ENCODE measurements around the gene UCK2. TPM values are rescaled to one million over a fixed set of nuclear protein-coding genes. Genes with fewer than 3 reads are reported as not detected.
A peak's percentile ranks its signal among the peaks of the same experiment; 100 is the strongest.

UCK2 gene
- total and polyA plus RNA-seq, 9 of the 15 experiments (the other 6 are each of a cell fraction or from before 2014, with no cell fraction given), result 71.6 to 145 (median 95.8) TPM

GRCh38 chr1:165828669-165829329 lies 1.4 kb downstream of the UCK2 start (continued):
- 0 out of 2 replicates have a peak, but pooled peaks have one; percentile 57 for TF ChIP-seq ATF4 (CRISPR knock-in tag; IDR thresholded peaks at IDR 0.05)
- TF ChIP-seq ZNF274 (IDR thresholded peaks at IDR 0.05; ENCODE audit: borderline replicate concordance, low read depth, low read length), result no peak
- no peak for TF ChIP-seq BACH1 (tag; IDR thresholded peaks at IDR 0.05)
- no peak for TF ChIP-seq ARID2 (IDR thresholded peaks at IDR 0.05)
- no peak for TF ChIP-seq SNIP1 (IDR thresholded peaks at IDR 0.05; ENCODE audit: low read depth)
- no peak for TF ChIP-seq HLTF (IDR thresholded peaks at IDR 0.05)
- TF ChIP-seq ZC3H8 (IDR thresholded peaks at IDR 0.05), result no peak
- TF ChIP-seq MNT (conservative IDR thresholded peaks at IDR 0.05), result peak; percentile 64 to 82
- TF ChIP-seq ZNF830 (CRISPR knock-in tag; IDR thresholded peaks at IDR 0.05), result no peak
- TF ChIP-seq TSC22D4 (tag; IDR thresholded peaks at IDR 0.05), result no peak
- no peak for TF ChIP-seq NFYB (IDR thresholded peaks at IDR 0.05; ENCODE audit: extremely low read depth, insufficient read length)
- TF ChIP-seq ARHGAP35 (IDR thresholded peaks at IDR 0.05; ENCODE audit: partially characterized antibody), result no peak
- TF ChIP-seq RBBP5 (IDR thresholded peaks at IDR 0.05; ENCODE audit: borderline replicate concordance, insufficient read depth, low read length, poor library complexity, severe bottlenecking), result no peak
- TF ChIP-seq PTTG1 (tag; IDR thresholded peaks at IDR 0.05; ENCODE audit: low read depth), result no peak
- TF ChIP-seq ZNF398 (CRISPR knock-in tag; IDR thresholded peaks at IDR 0.05), result no peak
- 0 out of 2 replicates have a peak, but pooled peaks have one; percentile 51 for TF ChIP-seq HBP1 (CRISPR knock-in tag; IDR thresholded peaks at IDR 0.05)
- no peak for TF ChIP-seq ATF2 (CRISPR knock-in tag; IDR thresholded peaks at IDR 0.05)
- no peak for TF ChIP-seq BDP1 (IDR thresholded peaks at IDR 0.05; ENCODE audit: insufficient read depth, insufficient read length)

All from K562 (cell line).